Measurements from ENCODE around the gene LRRC28.
"Not testable (repeated sequence)": the region's sequence is repeated elsewhere in the genome, so short reads cannot be mapped to it uniquely, and the experiment has no call there.

LRRC28 gene

DNA sequence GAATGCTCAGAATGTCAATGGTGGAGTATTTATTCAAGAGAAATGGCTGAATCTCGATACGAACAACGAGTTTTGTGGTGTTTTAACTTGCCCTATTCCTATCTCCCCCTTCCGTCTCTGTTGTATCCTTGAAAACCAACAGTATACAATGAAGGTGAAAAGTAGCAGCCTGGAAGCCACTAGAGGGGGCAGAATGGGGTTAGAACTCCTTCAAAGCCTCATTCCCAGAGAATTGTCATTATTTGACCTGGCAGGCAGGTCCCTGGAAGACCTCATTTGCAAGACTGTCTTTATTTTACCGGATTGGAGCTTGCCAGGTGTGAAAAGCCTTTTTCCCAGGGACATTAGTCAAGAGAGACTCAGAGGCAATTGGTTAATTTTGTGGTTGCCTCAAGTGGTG, 139.4 kb downstream of the LRRC28 start:
- no peak for DNase-seq (ENCODE audit: extremely low read depth in 1 of 2, low read depth in 1 of 2)

DNA sequence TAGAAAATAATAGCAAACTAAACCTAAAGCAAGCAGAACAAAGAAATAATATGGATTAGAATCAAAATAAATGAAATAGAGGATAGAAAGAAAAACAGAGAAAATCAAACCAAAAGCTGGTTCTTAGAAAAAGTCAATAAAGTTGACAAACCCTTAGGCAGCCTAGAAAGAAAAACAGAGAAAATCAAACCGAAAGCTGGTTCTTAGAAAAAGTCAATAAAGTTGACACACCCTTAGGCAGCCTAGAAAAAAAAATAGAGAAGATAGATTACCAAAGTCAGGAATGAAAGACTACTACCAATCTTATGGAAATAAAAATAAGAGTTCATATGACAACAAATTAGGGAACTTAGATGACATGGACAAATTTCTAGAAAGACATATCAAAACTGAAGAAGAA, 142.4 kb downstream of the LRRC28 start:
- no peak for DNase-seq (ENCODE audit: extremely low read depth in 1 of 2, low read depth in 1 of 2)

DNA sequence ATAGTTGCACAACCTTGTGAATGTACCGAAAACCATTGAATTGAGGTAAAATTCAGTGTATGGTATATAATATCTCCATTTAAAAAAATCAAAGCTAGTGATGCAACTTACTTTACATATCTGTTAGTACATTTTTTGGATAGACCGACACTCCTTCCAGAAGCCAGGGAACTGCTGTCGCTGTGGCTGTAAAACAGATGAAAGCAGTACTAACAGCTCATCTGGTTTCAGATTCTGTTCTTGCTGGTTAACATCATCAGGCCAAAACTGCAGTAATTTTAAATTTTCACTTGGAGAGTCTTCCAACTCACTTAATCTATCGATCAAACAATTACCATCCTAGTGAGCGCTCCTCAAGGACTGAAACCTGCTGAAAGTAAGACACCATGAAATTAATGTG, 145.1 kb downstream of the LRRC28 start:
- DNase-seq (ENCODE audit: extremely low read depth in 1 of 2, low read depth in 1 of 2), result no peak

DNA sequence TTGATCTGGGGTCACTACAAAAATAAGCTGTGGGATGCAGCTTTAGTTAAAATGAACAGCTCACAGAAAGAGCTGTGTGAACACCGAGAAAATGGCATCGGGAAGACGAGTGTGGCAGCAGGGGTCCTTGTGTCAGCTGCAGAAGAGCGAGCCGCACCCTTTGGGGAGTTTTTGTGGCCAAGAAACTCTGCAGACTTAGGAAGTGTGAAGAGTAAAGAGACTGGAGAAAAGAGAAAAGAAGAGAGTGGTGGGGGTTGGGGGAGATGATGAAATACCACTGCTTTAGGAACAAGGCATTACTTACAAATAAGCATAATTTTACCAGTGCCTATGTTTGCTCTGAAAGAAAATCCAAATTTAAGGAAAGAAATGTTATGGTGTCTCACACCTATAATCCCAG, 147.8 kb downstream of the LRRC28 start:
- no peak for DNase-seq (ENCODE audit: extremely low read depth in 1 of 2, low read depth in 1 of 2)

DNA sequence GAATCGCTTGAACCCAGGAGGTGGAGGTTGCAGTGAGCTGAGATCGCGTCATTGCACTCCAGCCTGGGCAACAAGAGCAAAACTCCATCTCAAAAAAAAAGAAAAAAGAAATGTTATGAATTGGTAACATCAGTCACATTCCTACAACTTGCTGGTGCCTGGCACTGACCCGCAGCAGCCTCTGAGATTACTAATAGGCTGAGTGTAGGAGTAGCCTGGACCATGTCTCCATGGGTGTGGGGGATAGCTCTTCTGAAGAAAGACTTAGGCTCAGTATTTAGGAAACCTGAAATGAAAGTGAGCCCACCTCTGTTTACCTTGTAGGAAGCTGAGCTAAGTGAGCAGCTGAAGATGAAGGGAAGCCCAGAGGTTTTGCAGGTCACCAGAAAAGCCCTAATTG, 148.3 kb downstream of the LRRC28 start:
- DNase-seq (ENCODE audit: extremely low read depth in 1 of 2, low read depth in 1 of 2), result no peak

DNA sequence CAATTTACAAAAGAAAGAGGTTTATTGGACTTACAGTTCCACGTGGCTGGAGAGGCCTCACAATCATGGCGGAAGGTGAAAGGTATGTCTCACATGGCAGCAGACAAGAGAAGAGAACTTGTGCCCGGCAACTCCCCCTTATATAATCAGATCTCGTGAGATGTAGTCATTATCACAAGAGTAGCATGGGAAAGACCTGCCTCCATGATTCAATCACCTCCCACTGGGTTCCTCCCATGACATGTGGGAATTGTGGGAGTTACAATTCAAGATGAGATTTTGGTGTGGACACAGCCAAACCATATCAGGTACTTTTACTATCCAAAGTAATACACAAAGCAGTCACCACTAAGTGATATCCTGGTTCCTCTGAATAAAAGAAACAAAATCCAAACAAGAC, 149.9 kb downstream of the LRRC28 start:
- DNase-seq (ENCODE audit: extremely low read depth in 1 of 2, low read depth in 1 of 2), result not testable (repeated sequence)

DNA sequence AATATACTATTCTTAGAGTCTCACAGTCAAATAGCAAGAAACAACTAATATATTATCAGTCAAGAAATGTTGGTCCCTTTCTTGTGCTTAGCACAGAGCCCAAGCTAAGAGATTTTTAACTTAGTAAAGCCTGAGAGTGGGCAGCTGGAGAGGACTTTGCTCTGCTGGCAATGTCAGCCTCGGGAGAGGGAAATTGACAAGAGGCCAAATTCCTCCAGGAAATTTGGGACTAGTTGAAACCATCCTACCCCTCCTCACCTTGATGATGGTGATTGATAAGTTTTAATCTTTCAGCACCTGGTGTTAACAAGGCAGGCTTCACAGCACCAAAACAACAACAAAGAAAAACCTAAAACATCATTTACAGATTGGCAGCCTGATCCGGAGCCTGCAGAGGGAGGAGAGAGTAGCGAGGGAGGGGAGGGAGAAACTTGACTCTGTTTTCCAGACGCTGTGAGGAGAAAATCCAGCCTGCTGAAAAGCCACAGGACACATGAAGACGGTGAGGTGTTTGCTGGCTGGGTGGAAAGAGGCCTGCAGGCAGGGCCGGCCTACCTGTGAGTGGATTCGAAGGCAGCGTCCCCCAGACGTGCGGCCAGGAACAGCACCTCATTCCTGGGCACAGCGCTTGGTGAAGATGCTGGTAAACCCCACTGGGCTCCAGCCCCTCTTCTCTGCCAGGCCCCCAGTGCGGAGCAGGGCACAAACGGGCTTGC, 150.9 kb downstream of the LRRC28 start:
- no peak for DNase-seq (ENCODE audit: extremely low read depth in 1 of 2, low read depth in 1 of 2)

DNA sequence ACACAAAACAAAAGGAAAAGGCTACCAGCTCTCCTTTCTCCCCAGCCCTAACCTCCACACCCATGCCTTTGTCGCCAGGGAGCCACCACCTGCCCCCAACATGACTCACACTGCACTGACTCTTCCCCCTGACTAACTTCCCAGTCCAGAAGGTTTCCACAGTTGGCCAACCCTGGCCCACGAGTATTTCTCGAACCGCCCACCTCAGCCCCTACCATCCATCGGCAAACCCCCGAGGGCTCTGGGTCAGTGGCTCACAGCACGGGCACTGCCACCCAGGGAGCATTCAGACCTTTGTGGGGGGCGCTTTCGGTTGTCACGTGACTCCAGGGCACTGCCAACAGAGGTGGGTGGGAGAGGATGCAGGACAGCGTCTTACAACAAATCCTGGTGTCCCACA, 152.3 kb downstream of the LRRC28 start:
- DNase-seq (ENCODE audit: extremely low read depth in 1 of 2, low read depth in 1 of 2), result no peak

DNA sequence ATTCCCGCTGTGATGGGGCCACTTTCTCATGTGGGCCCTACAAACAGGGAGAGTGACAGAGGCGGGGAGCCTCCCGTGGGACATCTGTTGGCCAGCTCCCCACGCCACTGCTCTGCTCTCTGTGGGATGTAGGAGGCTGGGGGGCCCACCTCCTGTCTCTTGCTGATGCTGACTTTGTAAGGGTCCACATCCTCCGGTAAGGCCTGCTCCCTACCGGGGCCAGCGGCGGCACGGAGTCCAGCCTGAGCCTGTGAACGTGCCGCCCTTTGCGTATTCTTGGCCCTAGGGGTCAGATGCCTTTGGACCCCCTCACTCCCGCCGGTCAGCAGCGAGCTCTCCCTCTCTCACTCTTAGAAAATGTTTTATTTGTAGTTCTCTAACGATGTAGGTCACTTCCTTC, 153.2 kb downstream of the LRRC28 start:
- DNase-seq (ENCODE audit: extremely low read depth in 1 of 2, low read depth in 1 of 2), result no peak

DNA sequence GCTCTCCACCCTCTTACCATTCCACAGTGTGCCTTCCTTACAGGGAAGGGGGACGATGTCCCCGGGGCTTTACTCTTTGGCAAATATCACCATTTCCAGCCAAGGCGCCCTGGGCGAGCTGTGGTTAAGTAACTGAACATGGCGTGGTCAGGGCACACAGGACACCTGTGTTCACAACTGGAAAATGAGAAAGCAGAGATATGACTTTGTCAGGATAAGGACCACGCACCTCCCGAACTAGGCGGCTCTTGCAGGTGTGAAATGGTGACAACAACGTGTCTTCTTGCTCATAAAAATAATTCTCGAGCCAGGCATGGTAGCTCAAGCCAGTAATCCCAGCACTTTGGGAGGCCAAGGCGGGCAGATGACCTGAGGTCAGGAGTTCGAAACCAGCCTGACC, 154.8 kb downstream of the LRRC28 start:
- DNase-seq (ENCODE audit: extremely low read depth in 1 of 2, low read depth in 1 of 2), result no peak

DNA sequence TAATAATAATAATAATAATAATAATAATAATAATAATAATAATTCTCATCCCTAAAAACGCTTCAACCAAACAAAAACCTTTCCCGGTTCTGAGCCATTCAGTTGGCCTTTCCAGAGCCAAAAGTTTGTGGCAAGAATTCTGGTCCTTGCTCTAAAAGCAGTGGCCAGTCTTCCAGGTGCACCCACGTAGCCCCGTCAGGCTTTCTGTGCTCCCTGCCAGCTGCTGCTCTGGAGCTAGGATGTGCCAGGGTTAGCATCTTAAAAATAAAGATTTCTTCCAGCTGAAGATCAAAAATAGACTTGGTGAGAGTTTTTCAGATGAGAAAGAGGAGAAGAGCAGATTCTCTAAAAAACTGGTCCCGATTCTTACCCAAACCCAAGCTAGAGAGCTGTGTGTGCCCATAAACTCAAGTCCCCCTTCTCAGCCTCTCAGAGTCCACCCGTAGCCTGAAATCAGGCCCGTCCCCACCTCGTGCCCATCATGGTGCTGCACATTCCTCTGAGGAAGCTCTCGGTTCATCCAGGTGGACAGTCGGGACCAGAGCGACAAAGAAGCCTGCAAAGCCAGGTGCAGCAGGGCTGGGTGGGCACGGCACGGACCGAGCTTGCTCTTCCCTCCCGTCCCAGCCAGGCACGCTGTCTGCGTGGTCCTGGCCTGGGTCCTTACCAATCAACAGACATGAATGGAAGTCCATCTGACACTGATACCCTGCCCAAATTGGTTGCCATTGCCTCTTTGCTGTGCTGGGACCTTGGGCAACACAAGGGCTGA, 155.6 kb downstream of the LRRC28 start:
- DNase-seq (ENCODE audit: extremely low read depth in 1 of 2, low read depth in 1 of 2), result no peak

DNA sequence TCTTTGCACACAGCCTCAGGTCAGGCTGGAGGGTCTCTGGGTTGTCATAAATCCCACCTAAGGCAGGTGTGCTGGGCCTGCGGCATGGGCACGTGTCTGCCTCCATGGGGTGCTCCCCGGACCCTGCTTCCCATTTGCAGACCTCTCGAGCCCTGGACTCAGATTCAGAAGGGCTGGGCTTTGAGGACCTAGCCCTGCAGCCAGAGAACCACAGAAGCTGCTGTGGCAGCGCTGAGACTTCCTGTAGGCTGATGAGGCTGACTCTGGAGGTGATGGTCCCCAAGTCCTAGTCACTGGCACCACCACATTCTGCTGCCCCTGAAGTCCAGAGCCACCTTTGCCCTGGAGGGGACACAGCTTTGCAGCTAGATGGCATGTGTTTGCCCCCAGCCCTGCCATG, 156.4 kb downstream of the LRRC28 start:
- DNase-seq (ENCODE audit: extremely low read depth in 1 of 2, low read depth in 1 of 2), result no peak

DNA sequence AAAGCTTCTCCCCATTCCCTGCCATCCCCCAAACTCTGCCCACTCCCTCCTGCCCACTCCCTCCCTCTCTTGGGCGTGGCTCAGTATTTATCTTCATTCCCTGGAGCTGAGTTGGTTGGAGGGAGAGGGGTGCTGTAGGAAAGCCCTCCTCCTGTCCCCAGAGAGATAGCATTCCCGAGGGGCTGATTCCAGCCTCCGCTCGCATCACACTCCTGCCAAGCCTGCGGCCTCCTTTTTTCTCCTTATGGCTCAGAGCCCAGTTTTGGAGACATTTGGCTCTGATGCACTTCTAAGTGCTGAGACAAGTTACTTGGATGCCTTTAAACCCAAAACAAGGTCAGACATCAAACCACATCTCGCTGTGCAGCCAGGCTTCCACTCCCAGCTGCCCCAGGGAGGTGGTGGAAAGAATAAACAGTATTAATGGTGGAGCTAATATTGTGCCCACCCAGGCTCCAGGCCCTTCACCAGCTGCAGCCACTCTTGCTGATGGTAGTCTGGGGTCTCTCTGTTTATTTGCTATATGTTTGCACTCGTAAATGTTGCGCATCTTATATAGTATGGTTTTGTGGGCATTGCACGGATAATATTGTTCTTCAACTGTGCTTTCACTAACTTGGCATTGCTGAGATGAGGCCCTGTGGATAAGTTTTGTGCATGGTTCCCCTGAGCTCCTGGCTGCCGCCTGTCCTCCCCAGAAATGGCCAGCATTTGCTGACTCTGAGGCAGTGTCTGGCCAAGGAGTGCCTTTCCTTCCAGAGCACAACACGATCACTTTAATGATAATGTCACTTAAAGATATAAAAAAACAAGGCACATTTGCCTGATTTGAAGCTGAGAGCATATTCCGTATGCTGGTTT, 157.2 kb downstream of the LRRC28 start:
- no peak for DNase-seq (ENCODE audit: extremely low read depth in 1 of 2, low read depth in 1 of 2)

DNA sequence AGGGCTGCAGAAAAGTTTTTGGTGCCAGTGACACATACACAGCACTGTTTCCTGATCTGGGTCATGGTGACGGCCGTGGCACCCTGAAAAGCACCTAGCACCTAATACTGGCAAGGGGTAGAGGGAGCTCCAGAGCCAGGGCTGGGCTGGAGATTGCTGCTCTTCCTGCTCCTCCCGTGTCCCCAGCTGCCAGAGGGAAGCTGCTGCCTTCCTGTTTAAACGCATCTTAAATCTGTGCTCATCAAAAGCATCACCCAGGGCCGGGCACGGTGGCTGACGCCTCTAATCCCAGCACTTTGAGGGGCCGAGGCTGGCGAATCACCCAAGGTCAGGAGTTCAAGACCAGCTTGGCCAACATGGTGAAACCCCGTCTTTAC, 157.8 kb downstream of the LRRC28 start:
- DNase-seq (ENCODE audit: extremely low read depth in 1 of 2, low read depth in 1 of 2), result no peak

DNA sequence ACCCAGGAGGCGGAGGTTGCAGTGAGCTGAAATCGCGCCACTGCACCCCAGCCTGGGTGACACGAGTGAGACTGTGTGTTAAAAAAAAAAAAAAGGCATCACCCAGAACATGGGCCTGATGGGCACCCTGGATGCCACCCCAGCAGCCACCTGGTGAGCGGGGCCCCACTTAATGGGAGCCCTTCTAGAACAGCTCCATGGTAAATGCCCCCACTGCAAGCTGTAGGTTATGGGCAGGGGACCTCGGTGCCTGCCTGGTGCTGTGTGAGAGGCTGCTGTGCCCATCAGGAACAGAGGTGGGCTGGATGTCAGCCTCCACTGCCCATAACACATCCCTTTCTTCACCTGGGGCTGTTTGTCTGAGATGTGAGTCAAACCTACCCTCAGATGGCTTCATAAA, 158.3 kb downstream of the LRRC28 start:
- no peak for DNase-seq (ENCODE audit: extremely low read depth in 1 of 2, low read depth in 1 of 2)

DNA sequence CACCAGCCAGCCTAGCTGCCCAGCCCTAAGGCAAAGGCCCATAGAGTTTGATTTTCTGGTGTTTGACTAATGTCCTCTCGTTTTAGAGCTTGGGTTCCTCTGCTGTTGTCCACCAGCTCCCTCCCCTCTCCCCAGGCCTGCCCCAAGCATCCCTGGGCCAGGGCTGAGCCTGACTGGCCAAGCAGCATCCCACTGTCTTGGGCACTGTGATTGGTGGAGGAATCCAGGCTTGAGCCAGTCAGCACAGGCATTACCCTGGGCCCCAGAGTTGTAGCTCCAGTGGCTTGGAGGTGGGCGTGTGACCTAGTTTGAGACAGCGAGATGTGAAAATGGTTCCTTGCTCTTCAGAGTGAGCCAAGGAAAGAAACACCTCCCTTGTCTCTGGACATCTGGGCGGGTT, 159.2 kb downstream of the LRRC28 start:
- no peak for DNase-seq (ENCODE audit: extremely low read depth in 1 of 2, low read depth in 1 of 2)

DNA sequence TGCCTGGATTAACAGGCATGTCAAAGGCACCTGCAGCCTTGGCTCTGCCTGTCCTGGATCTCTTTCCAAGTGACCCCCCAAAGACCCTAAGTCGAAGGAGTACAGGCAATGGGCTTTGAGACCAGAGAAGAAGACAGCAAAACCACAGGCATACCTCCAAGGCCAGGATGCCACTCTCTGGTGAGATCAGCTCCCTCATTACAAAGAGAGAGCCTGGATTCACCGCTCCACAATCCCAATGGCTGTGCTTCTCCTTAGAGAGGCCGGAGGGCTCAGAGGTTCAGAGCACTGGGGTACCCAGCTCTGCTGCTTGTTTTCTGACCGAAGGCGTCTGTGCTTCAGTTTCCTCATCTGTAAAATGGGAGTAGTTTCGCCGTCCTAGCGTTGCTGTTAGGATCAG, 160.0 kb downstream of the LRRC28 start:
- no peak for DNase-seq (ENCODE audit: extremely low read depth in 1 of 2, low read depth in 1 of 2)

DNA sequence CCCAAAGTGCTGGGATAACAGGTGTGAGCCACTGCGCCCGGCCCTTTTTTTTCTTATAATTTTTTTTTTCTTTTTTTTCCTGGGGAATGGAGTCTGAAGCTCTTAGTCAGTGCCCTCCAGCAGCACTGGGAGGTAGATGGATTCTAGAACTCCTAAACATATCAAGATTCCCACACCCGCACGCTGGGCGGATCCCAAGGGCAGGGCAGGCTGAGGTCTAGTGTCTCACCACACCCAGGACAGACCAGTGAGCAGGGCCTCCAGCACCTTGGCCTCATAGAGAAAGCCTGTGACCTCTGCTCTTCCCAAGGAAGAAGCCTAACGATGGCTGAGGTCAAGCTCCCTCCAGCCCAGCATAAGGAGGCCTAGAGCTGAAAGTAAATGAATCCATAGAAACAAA, 160.8 kb downstream of the LRRC28 start:
- DNase-seq (ENCODE audit: extremely low read depth in 1 of 2, low read depth in 1 of 2), result no peak

DNA sequence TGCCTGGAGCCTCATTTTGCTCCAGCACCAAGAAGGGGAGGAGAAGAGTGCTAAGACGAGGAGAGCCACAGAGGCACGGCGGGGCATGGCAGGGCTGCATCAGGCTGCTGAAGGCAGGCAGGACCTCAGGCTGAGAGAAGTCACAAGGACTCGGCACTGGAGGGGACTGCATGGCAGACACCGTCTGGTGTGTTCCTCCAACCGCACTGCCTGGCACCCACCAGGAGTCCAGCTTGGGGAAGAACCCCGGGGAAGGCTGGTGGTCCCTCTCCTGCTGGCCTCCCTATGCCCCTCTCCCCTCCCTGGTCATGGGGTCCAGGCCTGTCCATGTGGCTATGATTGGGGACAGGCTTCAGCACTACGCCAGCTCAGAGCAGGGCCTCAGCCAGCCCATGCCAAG, 161.3 kb downstream of the LRRC28 start:
- DNase-seq (ENCODE audit: extremely low read depth in 1 of 2, low read depth in 1 of 2), result no peak

DNA sequence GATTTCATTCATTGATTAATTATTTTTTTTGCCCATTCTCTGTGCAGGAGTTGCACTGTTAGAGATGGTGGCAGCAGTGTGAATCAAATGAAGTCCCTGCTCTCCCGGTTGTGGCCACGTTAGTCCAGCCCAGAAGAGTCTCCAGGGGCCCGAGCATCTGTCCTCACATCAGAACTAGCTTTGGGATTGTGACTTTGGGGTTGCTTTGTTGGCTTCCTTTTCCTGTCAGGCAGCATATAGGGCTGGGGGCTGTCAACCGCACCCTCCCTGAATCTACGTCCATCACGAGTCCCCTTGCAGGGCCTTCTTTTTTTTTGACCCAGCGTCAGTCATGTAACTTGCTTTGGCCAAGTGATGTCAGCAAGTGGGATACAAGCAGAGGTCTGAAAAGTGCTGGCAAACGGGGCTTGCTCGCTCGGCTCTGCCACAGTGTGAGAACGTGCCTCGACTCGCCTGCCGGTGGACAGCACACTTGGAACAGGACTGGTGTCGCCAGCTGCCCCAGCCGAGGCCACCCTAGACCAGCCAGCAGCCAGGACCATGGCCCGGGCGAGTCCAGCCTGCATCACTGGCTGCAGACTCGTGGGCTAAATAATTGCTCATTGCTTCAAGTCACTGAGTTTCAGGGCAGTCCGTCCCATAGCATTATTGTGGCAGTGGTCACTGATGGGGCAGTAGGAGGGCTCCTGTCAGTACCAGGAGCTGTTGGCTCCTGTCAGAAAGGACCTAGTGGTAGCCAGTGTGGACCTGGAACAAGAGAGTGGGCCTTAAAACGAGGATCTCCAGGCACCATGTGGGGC, 162.9 kb downstream of the LRRC28 start:
- DNase-seq (ENCODE audit: extremely low read depth in 1 of 2, low read depth in 1 of 2), result no peak

Data from stimulated activated CD8-positive, alpha-beta memory T cell treated with anti-CD3 and anti-CD28 coated beads, Interleukin-7, amount 100 ng/mL, for 48 hours (primary cell).